GM12878 (cell line): ENCODE data around the gene GOLIM4. TPM values are rescaled to one million over a fixed set of nuclear protein-coding genes. Genes with fewer than 3 reads are reported as not detected.

Experiments
- ATAC-seq: fragments of 200-7000 bp; cut with Tn5 transposase; 3 replicates; pipeline ENCODE4 v1.9.1; 2020; ENCODE audit warnings: mild to moderate bottlenecking, moderate library complexity
- BruUV-seq: library from RNA; stranded (reverse); fragments of 400-500 nt; replicated peaks from 2 replicates; lab custom pipeline; 2021; lab: Mats Ljungman, UMichigan
- CTCF ChIA-PET: fragments of 300-600 bp; sonication (Branson Sonifier 250); formaldehyde crosslinking; extraction: SDS; loops from one replicate; lab custom pipeline; 2021; ENCODE audit warnings: inconsistent platforms; lab: Yijun Ruan, JAX
- POLR2A ChIA-PET: fragments of 350-600 bp; formaldehyde crosslinking; extraction: SDS; loops from one replicate; lab custom pipeline; 2021; ENCODE audit warnings: inconsistent platforms; lab: Charles Lee
- RAD21 ChIA-PET: fragments of 300-600 bp; sonication (Branson Sonifier 250); formaldehyde crosslinking; loops from one replicate; lab custom pipeline; 2023; ENCODE audit warnings: antibody characterized with exemption; ENCODE audit not compliant: unreplicated experiment; lab: Charles Lee
- SMC1A ChIA-PET: fragments of 300-600 bp; sonication (Branson Sonifier 250); formaldehyde crosslinking; loops from one replicate; lab custom pipeline; 2023; ENCODE audit not compliant: unreplicated experiment, uncharacterized antibody; lab: Charles Lee
- DNase-seq: peaks from one replicate; pipeline ENCODE4 v3.0.0-alpha.2; 2011; ENCODE audit warnings: low read depth, low spot score
- FAIRE-seq: peaks from 3 replicates; lab custom pipeline; 2011; peaks lifted over from hg19 to GRCh38; lab: Jason Lieb, UNC
- H2AFZ ChIP-seq: 2 replicates; pipeline ENCODE4 v1.6.0; 2011; ENCODE audit warnings: low read depth, low read length, control low read depth; ENCODE audit not compliant: control insufficient read depth
- H3K27ac ChIP-seq: 2 replicates; pipeline ENCODE4 v1.5.1; 2011; ENCODE audit warnings: control low read depth; ENCODE audit not compliant: control insufficient read depth, insufficient read depth
- H3K27me3 ChIP-seq, 2 experiments: replicated peaks in 1 of 2; 2 replicates each; pipeline versions ENCODE4 v1.6.0 to v1.6.1; 2011; ENCODE audit warnings: low read length in 1 of 2; ENCODE audit not compliant: control insufficient read depth in 2 of 2, insufficient read depth in 2 of 2
- H3K36me3 ChIP-seq, 2 experiments: 2 replicates each; pipeline ENCODE4 v1.5.1; 2011; ENCODE audit warnings: low read length in 1 of 2; ENCODE audit not compliant: control insufficient read depth in 2 of 2, insufficient read depth in 2 of 2
- H3K4me1 ChIP-seq: 2 replicates; pipeline ENCODE4 v1.6.1; 2011; ENCODE audit warnings: mild to moderate bottlenecking, low read length, moderate library complexity, mixed read lengths; ENCODE audit not compliant: control insufficient read depth, insufficient read depth
- H3K4me2 ChIP-seq: 2 replicates; pipeline ENCODE4 v1.6.0; 2011; ENCODE audit warnings: control low read depth; ENCODE audit not compliant: control insufficient read depth, insufficient read depth
- H3K4me3 ChIP-seq: fragments of 200-600 bp; sonication (generic); 2 replicates; pipeline ENCODE4 v1.5.1; 2016
- H3K79me2 ChIP-seq: 2 replicates; pipeline ENCODE4 v1.6.0; 2011; ENCODE audit warnings: low read length; ENCODE audit not compliant: control insufficient read depth, insufficient read depth
- H3K9ac ChIP-seq: 2 replicates; pipeline ENCODE4 v1.8.0; 2011; ENCODE audit warnings: low read length, control low read depth, mixed read lengths; ENCODE audit not compliant: control insufficient read depth, insufficient read depth
- H3K9me3 ChIP-seq: replicated peaks from 3 replicates; pipeline ENCODE4 v1.5.1; 2011; ENCODE audit warnings: mild to moderate bottlenecking, low read length; ENCODE audit not compliant: control insufficient read depth, insufficient read depth
- H4K20me1 ChIP-seq: 2 replicates; pipeline ENCODE4 v1.6.0; 2011; ENCODE audit not compliant: control insufficient read depth, insufficient read depth
- BCL11A ChIP-seq: IDR thresholded peaks from 2 replicates; pipeline ENCODE4 v1.6.1; 2011; ENCODE audit warnings: low read depth, low read length
- CHD4 ChIP-seq: fragments of 200-600 bp; sonication (generic); IDR thresholded peaks from 2 replicates; pipeline ENCODE4 v1.6.1; 2016; ENCODE audit warnings: mild to moderate bottlenecking
- CREM ChIP-seq: IDR thresholded peaks from 2 replicates; pipeline ENCODE4 v1.6.1; 2014; ENCODE audit warnings: antibody characterized with exemption, low read depth
- DPF2 ChIP-seq: fragments of 450-650 bp; IDR thresholded peaks from 2 replicates; pipeline ENCODE4 v1.6.1; 2017; ENCODE audit warnings: mild to moderate bottlenecking
- EGR1 ChIP-seq, 2 experiments: IDR thresholded peaks; 1 replicate in 1 of 2; 2 replicates in 1 of 2; pipeline ENCODE4 v1.6.1; 2011 to 2012; ENCODE audit warnings: low read depth in 2 of 2, low read length in 2 of 2, borderline replicate concordance in 1 of 2, mild to moderate bottlenecking in 1 of 2, moderate library complexity in 1 of 2
- GATAD2B ChIP-seq: fragments of 450-650 bp; conservative IDR thresholded peaks from 2 replicates; pipeline ENCODE4 v1.6.1; 2017; ENCODE audit warnings: low read depth, mild to moderate bottlenecking, moderate library complexity
- JUND ChIP-seq: IDR thresholded peaks from 2 replicates; pipeline ENCODE4 v1.6.1; 2012; ENCODE audit warnings: low read depth, mild to moderate bottlenecking, low read length, improper control_type of control experiment, moderate library complexity
- KDM1A ChIP-seq: fragments of 200-600 bp; sonication (generic); IDR thresholded peaks from 2 replicates; pipeline ENCODE4 v1.6.1; 2016; ENCODE audit warnings: borderline replicate concordance
- MEF2B ChIP-seq: fragments of 450-650 bp; IDR thresholded peaks from 2 replicates; pipeline ENCODE4 v1.6.1; 2018; ENCODE audit warnings: mild to moderate bottlenecking, moderate library complexity; ENCODE audit not compliant: partially characterized antibody, poor library complexity, severe bottlenecking
- NRF1 ChIP-seq: conservative IDR thresholded peaks from 2 replicates; pipeline ENCODE4 v1.6.1; 2011; ENCODE audit warnings: mild to moderate bottlenecking, low read depth, low read length, improper control_type of control experiment
- REST ChIP-seq: IDR thresholded peaks from 2 replicates; pipeline ENCODE4 v1.6.1; 2012; ENCODE audit warnings: mild to moderate bottlenecking, low read depth, low read length
- RFX5 ChIP-seq: IDR thresholded peaks from 2 replicates; pipeline ENCODE4 v1.6.1; 2011; ENCODE audit warnings: low read depth, low read length, improper control_type of control experiment
- SMAD1 ChIP-seq: fragments of 450-650 bp; IDR thresholded peaks from 2 replicates; pipeline ENCODE4 v1.6.1; 2018; ENCODE audit warnings: mild to moderate bottlenecking, low read depth; ENCODE audit not compliant: partially characterized antibody
- USF2 ChIP-seq: IDR thresholded peaks from 2 replicates; pipeline ENCODE4 v1.6.1; 2011; ENCODE audit warnings: low read depth, low read length, improper control_type of control experiment, borderline replicate concordance
- WGBS: methylation state at CpG from one replicate; pipeline ENCODE4 v1.1.6; 2016; ENCODE audit warnings: low lambda C conversion rate; ENCODE audit not compliant: insufficient replicate concordance, insufficient coverage; ENCODE audit errors: missing lambda C conversion rate; 5-methylcytosine and 5-hydroxymethylcytosine counted together
- in situ Hi-C: fragments of 300-500 bp; cut with MboI; formaldehyde crosslinking; loops from 9 replicates; pipeline ENCODE4 v1.14.3; 2018; ENCODE audit warnings: mixed read lengths
- intact Hi-C: fragments of 100-400 bp; cut with micrococcal nuclease; formaldehyde crosslinking; loops from one replicate; pipeline ENCODE4 v1.14.2; 2022; ENCODE audit not compliant: unreplicated experiment
- polyA plus RNA-seq, 11 experiments: library from polyadenylated mRNA; depleted of rRNA in 4 of 11; unstranded in 6 of 11; stranded (reverse) in 5 of 11; fragments of >200 nt; fragmentation: Nextera tagmentation in 4 of 11; fragmentation: Illumina TruSeq in 1 of 11; extraction: Ambion mirVana in 4 of 11; extraction: Trizol in 1 of 11; gene quantifications; 1 replicate in 1 of 11; 2 replicates in 10 of 11; pipeline versions ENCODE4 v1.2.1 to v1.2.3, GENCODE V29; 2011 to 2016; ENCODE audit warnings: inconsistent platforms in 2 of 11, missing spikeins in 2 of 11, low read depth in 1 of 11
- total RNA-seq, 4 experiments: library from RNA; depleted of rRNA in 3 of 4; stranded (reverse); fragments of >200 nt in 3 of 4; fragmentation: Illumina TruSeq in 1 of 4; extraction: Trizol in 1 of 4; gene quantifications; 2 replicates each; pipeline versions ENCODE4 v1.2.1 to v1.2.3, GENCODE V29; 2013 to 2021
- TF ChIP-seq, protein P1 (sequence below): fragments of 150-350 bp; IDR thresholded peaks from 2 replicates; pipeline ENCODE4 v1.6.1; 2016; ENCODE audit warnings: low read depth, low read length

Gene GOLIM4
- total and polyA plus RNA-seq, 10 of the 15 experiments (the other 5 are each of a cell fraction or from before 2014, with no cell fraction given): 11.1 to 32.4 (median 19.3) TPM

DNA sequence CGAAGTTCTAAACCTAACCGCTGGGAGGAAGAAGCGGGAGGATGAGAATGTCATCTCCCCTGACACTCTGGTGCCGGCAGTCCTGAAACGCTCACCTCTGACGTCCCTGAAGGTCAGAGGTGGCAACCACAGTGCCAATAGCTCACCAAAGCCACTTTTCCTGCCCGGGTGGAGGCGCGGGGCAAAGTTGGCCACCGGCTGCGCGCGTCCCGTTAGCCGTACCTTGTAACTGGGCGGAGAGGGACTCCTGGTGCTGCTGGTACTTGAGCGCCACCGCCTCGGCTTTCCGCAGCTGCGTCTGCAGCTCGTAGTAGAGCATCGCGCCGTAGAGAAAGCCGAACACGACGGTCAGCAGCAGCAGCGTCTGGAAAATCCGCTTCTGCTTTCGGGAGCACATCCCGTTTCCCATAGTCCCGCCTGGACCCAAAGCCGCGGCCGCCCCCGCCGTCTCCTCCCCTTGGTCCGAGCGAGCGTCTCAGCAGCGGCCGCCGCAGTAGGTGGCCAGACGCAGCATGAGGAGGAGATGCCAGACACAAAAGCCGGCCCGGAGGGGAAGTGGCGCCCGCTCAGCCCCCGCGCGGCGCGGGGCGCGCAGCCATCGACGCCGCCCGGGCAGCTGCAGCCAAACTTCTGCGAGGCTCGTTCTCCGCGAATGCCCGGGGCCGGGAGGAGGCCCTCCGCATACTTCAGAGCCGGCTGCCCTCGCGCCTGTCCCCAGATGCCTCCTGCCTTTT is 680 bp downstream of the GOLIM4 start:
- POLR2A ChIA-PET: interaction anchor here (1.4 to 2.4 kb wide), 3 partner anchors 34 to 43 kb away, joined by 4 to 8 read pairs (median 7); no protein-coding TSS in a partner anchor
- CTCF ChIA-PET: interaction anchor here (0.5 to 2.9 kb wide), 10 partner anchors 8 to 1025 kb away, joined by 3 to 17 read pairs (median 8); no protein-coding TSS in a partner anchor
- TF ChIP-seq RFX5: no peak
- TF ChIP-seq MEF2B: no peak
- TF ChIP-seq BCL11A: no peak
- no peak for TF ChIP-seq KDM1A
- TF ChIP-seq EGR1 (IDR thresholded peaks at IDR 0.05; ENCODE audit: borderline replicate concordance in 1 of 2, low read depth in 2 of 2, low read length in 2 of 2): peak in 1 of 2 experiments; percentile 11; a peak in 1 of 3 replicates
- TF ChIP-seq CREM: peak; percentile 69
- TF ChIP-seq CHD4: no peak
- TF ChIP-seq JUND: no peak
- TF ChIP-seq SMAD1: no peak
- TF ChIP-seq NRF1: no peak
- TF ChIP-seq, protein P1, sequence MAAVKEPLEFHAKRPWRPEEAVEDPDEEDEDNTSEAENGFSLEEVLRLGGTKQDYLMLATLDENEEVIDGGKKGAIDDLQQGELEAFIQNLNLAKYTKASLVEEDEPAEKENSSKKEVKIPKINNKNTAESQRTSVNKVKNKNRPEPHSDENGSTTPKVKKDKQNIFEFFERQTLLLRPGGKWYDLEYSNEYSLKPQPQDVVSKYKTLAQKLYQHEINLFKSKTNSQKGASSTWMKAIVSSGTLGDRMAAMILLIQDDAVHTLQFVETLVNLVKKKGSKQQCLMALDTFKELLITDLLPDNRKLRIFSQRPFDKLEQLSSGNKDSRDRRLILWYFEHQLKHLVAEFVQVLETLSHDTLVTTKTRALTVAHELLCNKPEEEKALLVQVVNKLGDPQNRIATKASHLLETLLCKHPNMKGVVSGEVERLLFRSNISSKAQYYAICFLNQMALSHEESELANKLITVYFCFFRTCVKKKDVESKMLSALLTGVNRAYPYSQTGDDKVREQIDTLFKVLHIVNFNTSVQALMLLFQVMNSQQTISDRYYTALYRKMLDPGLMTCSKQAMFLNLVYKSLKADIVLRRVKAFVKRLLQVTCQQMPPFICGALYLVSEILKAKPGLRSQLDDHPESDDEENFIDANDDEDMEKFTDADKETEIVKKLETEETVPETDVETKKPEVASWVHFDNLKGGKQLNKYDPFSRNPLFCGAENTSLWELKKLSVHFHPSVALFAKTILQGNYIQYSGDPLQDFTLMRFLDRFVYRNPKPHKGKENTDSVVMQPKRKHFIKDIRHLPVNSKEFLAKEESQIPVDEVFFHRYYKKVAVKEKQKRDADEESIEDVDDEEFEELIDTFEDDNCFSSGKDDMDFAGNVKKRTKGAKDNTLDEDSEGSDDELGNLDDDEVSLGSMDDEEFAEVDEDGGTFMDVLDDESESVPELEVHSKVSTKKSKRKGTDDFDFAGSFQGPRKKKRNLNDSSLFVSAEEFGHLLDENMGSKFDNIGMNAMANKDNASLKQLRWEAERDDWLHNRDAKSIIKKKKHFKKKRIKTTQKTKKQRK: no peak
- TF ChIP-seq USF2: no peak
- TF ChIP-seq DPF2: peak; percentile 50; the same call in 1 of the 2 replicates
- TF ChIP-seq GATAD2B: peak; percentile 60; the same call in 1 of the 2 replicates
- no peak for TF ChIP-seq REST

More for the DNA sequence above, 680 bp downstream of the GOLIM4 start:
- Histone ChIP-seq H3K4me3 (peak overlapping the region; percentile 76), H3K4me1 (no peaks in the 10 kb centered on the region), H2AFZ (peak overlapping the region; percentile 97), H3K27me3 (no peaks in the 10 kb centered on the region), H3K79me2 (peaks cover 49% of the 10 kb centered on the region), H3K9ac (peak overlapping the region; percentile 68), H3K9me3 (no peaks in the 10 kb centered on the region), H4K20me1 (no peaks in the 10 kb centered on the region), H3K36me3 (no peaks in the 10 kb centered on the region), H3K27ac (peak overlapping the region; percentile 81), H3K4me2 (peak overlapping the region; percentile 95)
- DNase-seq (peak; percentile 30), ATAC-seq (peak; percentile 61), FAIRE-seq (no peak)
- ChIA-PET SMC1A (interaction anchor here (1.0 to 2.9 kb wide), 12 partner anchors 10 to 85 kb away, joined by 3 to 30 read pairs (median 5); no protein-coding TSS in a partner anchor), RAD21 (interaction anchor here (1.0 to 3.2 kb wide), 6 partner anchors 10 to 70 kb away, joined by 3 to 26 read pairs (median 6); no protein-coding TSS in a partner anchor)
- no TSS peak for BruUV-seq
- under 1% methylated on average over 69 of the region's 70 CpGs for WGBS
- intact Hi-C loops (loop anchor here (1.0 to 10.0 kb wide), 5 partner anchors 34 to 360 kb away; partner anchors contain the start of genes PDCD10 and SERPINI1), in situ Hi-C loops (no loop called here)
